GM19468 (cell line): Measurements from ENCODE around the gene CD38.
A peak's percentile ranks its signal among the peaks of the same experiment; 100 is the strongest.
"Not testable (repeated sequence)": the region's sequence is repeated elsewhere in the genome, so short reads cannot be mapped to it uniquely, and the experiment has no call there.

Experiments
- ATAC-seq: cut with Tn5 transposase; IDR thresholded peaks from one replicate; pipeline ENCODE4 v1.9.1; 2021; ENCODE audit warnings: mild to moderate bottlenecking, moderate library complexity, moderate number of reproducible peaks; ENCODE audit not compliant: unreplicated experiment; ENCODE audit errors: extremely low read depth

CD38 gene

DNA sequence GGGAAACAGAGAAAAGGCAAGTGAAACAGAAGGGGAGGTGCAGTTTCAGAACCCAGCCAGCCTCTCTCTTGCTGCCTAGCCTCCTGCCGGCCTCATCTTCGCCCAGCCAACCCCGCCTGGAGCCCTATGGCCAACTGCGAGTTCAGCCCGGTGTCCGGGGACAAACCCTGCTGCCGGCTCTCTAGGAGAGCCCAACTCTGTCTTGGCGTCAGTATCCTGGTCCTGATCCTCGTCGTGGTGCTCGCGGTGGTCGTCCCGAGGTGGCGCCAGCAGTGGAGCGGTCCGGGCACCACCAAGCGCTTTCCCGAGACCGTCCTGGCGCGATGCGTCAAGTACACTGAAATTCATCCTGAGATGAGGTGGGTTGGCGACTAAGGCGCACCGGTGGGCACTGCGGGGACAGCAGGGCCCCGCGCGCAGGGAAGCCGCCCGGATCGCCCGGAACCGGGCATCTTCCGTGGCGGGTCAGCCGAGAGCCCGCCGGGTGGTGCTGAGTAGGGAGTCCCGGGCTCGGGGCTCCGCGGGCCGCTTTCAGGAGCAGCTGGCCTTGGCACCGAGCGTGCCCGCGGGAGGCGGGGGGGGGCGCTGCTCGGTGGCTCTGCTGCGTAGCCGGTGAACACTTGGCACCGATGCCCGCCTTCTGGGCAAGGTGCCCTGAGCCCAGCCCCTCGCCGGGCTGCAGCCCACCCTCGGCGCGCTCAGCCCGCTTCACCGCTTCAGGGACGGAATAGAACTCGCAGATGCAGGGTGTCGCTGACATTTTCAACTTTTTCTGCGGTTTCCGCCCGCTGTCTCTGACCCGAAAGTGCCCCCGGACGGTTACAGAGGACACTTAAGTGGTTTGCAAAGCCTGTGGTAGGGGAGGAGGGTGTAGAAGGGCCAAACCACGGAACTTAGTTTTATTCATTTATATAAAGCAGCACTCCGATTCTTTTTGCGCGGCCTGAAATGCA lies at the start of gene CD38:
Gene CD38 (plus strand): TSS at position 40 of the 953 bp plus-strand sequence. CDS start 87 bp downstream, at position 127.
- peak; percentile 36 for ATAC-seq

DNA sequence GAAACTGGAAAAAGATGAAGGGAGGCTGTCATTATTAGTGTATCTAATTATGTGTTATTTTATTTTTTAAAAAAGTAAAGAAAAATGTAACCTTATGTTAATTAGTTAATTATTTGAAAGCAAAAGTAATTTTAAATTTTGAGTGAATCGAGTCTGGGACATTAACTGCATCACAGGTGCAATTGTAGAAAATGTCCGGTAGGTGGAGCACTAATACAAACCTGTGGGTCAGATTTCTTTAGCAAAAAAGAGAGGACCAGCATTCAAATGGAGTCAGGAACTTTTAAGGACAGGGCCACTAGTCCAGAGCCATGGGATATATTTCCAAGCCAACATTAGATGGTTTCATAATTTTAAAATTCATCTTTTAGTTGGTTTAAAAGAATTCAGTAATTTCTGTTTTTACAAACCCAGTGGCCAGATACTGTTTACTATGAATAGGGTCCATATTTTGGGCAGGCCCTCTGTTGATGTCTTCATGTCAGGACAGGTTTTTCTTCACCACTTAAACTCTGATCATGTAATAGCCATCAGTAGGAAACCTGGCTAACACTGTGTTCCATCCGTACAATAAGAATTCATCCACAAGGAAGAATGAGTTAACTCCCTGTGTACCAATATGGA lies 48.1 kb upstream of the CD38 start:
- ATAC-seq = no peak

- not testable (repeated sequence) for ATAC-seq
Observed at GRCh38 chr4:15733061-15733460, 45.1 kb upstream of the CD38 start.

DNA sequence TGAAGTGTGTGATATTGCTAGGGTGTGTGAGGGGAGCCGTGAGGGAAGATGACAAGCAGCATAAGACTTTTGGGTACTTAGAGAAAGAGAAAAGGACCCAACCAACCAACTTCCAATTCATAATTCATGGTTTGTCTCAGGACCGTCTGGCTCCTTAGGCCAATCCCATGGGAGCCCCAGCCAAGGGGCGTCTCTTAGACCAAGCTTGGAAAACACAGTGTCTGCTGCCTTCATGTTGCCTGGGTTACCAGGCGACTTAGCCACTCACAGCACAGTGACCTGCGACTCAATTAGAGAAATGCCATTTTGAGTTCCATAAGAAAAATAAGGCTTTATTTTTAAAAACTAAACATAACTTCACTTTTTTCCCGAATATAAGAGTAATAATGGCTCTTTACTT lies 42.6 kb upstream of the CD38 start:
- no peak for ATAC-seq

GRCh38 chr4:15736514-15737050 lies 41.5 kb upstream of the CD38 start:
- no peak for ATAC-seq

DNA sequence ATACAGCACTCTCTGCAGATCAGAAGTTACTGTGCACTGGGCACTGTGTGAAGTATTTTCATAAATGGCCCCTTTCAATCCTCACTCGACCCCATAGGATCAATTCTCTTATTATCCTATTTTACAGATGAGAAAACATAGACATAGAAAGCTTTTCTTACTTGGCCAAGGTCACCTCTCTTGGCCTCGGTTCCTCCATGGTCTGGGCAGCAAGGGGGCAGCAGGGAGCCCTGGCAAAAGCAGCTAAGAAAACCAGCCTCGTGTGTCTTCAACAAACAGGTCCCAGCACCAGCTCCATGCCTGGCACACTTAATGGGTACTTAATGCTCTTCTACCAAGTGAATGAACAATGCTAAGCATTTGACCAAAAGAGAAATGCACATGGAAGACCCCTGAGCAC lies 40.9 kb upstream of the CD38 start:
- no peak for ATAC-seq

DNA sequence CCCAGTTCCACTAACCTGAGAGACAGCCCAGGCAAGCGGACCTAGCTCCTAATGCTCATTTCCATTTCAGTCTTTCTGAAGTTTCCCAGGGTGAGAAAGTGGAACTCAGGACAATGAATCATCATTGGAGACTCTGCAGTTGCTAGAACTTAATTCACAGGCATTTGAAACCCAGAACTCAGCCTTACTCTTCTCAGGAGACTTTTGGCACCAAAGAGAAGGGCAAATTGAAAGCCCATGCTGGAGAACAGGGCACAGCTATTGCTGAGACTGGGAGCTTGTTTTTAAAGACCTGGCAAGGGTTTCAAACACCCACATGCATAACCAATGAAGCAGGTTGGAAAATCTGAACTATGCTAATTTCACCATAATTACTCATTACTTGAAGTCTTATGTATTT lies 39.3 kb upstream of the CD38 start:
- ATAC-seq = no peak

- ATAC-seq = no peak
Observed at GRCh38 chr4:15740764-15741404, 37.2 kb upstream of the CD38 start.

GRCh38 chr4:15742083-15742582 lies 36.0 kb upstream of the CD38 start:
- no peak for ATAC-seq

GRCh38 chr4:15742637-15743036 lies 35.5 kb upstream of the CD38 start:
- no peak for ATAC-seq

GRCh38 chr4:15744016-15744545 lies 34.0 kb upstream of the CD38 start:
- no peak for ATAC-seq

DNA sequence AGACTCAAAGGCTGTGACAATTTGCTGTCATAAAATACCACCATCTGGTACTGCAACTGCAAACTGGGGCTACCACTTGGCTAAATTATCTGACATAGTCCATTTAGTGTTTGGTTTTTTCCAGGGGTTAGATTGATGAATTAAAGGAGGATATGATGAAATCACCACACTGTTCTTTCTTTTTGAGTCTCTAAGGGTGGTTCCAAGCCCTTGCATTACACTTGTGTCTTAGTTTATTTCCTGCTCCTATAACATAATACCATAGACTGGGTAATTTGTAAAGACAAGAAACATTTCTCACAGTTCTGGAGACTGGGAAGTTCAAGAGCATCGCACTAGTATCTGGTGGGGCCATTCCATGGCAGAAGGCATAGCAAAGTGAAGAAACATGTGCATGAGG lies 32.0 kb upstream of the CD38 start:
- no peak for ATAC-seq

GRCh38 chr4:15749001-15749400 lies 29.1 kb upstream of the CD38 start:
- ATAC-seq = no peak

DNA sequence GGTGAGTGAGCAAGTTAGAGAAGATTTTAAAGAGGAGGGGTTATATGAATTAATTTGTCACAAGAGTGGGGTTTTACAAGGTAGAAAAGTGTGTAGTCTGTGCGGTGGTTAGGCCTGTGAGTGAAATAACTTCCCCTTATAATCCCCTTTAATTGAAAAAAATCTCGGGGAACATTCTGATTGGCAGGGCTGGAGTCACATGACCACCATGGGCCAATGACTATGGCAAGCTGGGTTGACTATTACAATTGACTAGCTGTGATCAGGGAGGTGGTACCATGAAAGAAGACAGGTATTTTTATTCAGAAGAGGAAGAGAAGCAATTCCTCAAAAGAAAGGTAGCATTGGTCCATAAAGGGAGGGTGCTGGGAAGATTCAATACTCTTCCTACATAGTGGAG lies 27.0 kb upstream of the CD38 start:
- ATAC-seq = no peak

DNA sequence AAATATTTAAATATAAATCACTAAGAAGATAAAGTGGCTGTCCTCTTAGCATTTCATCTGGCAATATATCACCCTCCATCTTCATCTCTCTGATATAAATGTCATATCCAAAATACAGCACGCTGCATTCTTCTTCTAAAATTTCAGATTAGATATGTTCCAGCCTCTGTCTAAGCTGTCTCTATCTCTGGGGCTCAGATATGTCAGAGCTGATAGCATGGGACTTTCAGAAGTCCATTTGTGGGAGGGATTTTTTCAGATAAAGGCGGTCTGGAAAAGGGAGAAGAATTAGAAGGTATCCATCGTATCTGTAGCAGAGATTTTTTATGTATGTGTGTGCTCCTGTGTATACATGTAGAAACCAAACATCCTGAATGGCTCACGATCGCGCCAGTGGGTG lies 25.0 kb upstream of the CD38 start:
- no peak for ATAC-seq

GRCh38 chr4:15753786-15754185 lies 24.3 kb upstream of the CD38 start:
- no peak for ATAC-seq

GRCh38 chr4:15754323-15754722 lies 23.8 kb upstream of the CD38 start:
- ATAC-seq = no peak

- no peak for ATAC-seq
Observed at GRCh38 chr4:15755321-15756155, 22.6 kb upstream of the CD38 start.

GRCh38 chr4:15756361-15756861 lies 21.7 kb upstream of the CD38 start:
- peak; percentile 95 for ATAC-seq
